ENCODE data around the gene CDC42BPA. TPM values are rescaled to one million over a fixed set of nuclear protein-coding genes. Genes with fewer than 3 reads are reported as not detected.
"Not testable (repeated sequence)": the region's sequence is repeated elsewhere in the genome, so short reads cannot be mapped to it uniquely, and the experiment has no call there.

Gene CDC42BPA
- total RNA-seq, 2 experiments from 2014 or later, result 3.6 to 3.8 TPM

- CTCF ChIA-PET, result interaction anchor here (0.7 kb wide), 1 partner anchor 268 kb away, joined by 3 read pairs; no protein-coding TSS in a partner anchor
- POLR2A ChIA-PET; DNase-seq; H3K4me3 Mint-ChIP-seq; H3K4me1 Mint-ChIP-seq; H3K36me3 Mint-ChIP-seq (ENCODE audit: low read depth); H3K27ac Mint-ChIP-seq; H3K27me3 Mint-ChIP-seq; H3K9me3 Mint-ChIP-seq: not testable (repeated sequence)
These were observed 33.9 kb upstream of the CDC42BPA start for GRCh38 chr1:227352164-227352563.

GRCh38 chr1:227351443-227351842 is 33.2 kb upstream of the CDC42BPA start:
- H3K27ac Mint-ChIP-seq, result no peak overlapping the region

GRCh38 chr1:227349967-227350366 is 31.7 kb upstream of the CDC42BPA start:
- no peaks in the 10 kb centered on the region for H3K4me1 Mint-ChIP-seq
- CTCF ChIA-PET, result interaction anchor here (0.6 kb wide), 2 partner anchors 830 to 1142 kb away, joined by 3 read pairs; no protein-coding TSS in a partner anchor
- H3K4me3 Mint-ChIP-seq, result no peak overlapping the region
- POLR2A ChIA-PET, result no interaction called here
- no peaks in the 10 kb centered on the region for H3K36me3 Mint-ChIP-seq (ENCODE audit: low read depth)
- peaks cover 4% of the 10 kb centered on the region for H3K27me3 Mint-ChIP-seq
- H3K9me3 Mint-ChIP-seq, result no peaks in the 10 kb centered on the region
- DNase-seq, result no peak
- no peak overlapping the region for H3K27ac Mint-ChIP-seq

More at GRCh38 chr1:227351443-227351842, 33.2 kb upstream of the CDC42BPA start:
- H3K4me3 Mint-ChIP-seq, result no peak overlapping the region
- ChIA-PET POLR2A (no interaction called here), CTCF (interaction anchor here (0.8 kb wide), 1 partner anchor 27 kb away, joined by 3 read pairs; no protein-coding TSS in a partner anchor)
- H3K4me1 Mint-ChIP-seq, result no peaks in the 10 kb centered on the region
- H3K27me3 Mint-ChIP-seq, result peaks cover 3% of the 10 kb centered on the region
- no peaks in the 10 kb centered on the region for H3K9me3 Mint-ChIP-seq
- no peaks in the 10 kb centered on the region for H3K36me3 Mint-ChIP-seq (ENCODE audit: low read depth)
- DNase-seq, result no peak

- Mint-ChIP-seq H3K4me3 (no peak overlapping the region), H3K4me1 (no peaks in the 10 kb centered on the region), H3K27ac (no peak overlapping the region), H3K9me3 (no peaks in the 10 kb centered on the region), H3K36me3 (ENCODE audit: low read depth) (no peaks in the 10 kb centered on the region), H3K27me3 (peaks cover 5% of the 10 kb centered on the region)
- CTCF ChIA-PET, result interaction anchor here (1.3 kb wide), 1 partner anchor 10 kb away, joined by 6 read pairs; no protein-coding TSS in a partner anchor
- DNase-seq, result no peak
- POLR2A ChIA-PET, result no interaction called here
These were observed 25.6 kb upstream of the CDC42BPA start for GRCh38 chr1:227343727-227344551.

GRCh38 chr1:227343206-227343605 is 24.9 kb upstream of the CDC42BPA start:
- no peak overlapping the region for H3K4me3 Mint-ChIP-seq
- H3K36me3 Mint-ChIP-seq (ENCODE audit: low read depth), result no peaks in the 10 kb centered on the region
- peaks cover 5% of the 10 kb centered on the region for H3K27me3 Mint-ChIP-seq
- no peak overlapping the region for H3K27ac Mint-ChIP-seq
- POLR2A ChIA-PET, result no interaction called here
- CTCF ChIA-PET, result interaction anchor here (1.3 kb wide), 1 partner anchor 9 kb away, joined by 6 read pairs; no protein-coding TSS in a partner anchor
- no peaks in the 10 kb centered on the region for H3K9me3 Mint-ChIP-seq
- no peak for DNase-seq
- H3K4me1 Mint-ChIP-seq, result no peaks in the 10 kb centered on the region

- Mint-ChIP-seq H3K36me3 (ENCODE audit: low read depth) (no peaks in the 10 kb centered on the region), H3K27ac (no peak overlapping the region), H3K27me3 (peaks cover 5% of the 10 kb centered on the region), H3K4me3 (no peak overlapping the region), H3K9me3 (no peaks in the 10 kb centered on the region), H3K4me1 (no peaks in the 10 kb centered on the region)
- CTCF ChIA-PET, result no interaction called here
- POLR2A ChIA-PET, result no interaction called here
- DNase-seq, result no peak
These were observed 24.0 kb upstream of the CDC42BPA start for GRCh38 chr1:227342075-227342829.

- H3K27me3 Mint-ChIP-seq; H3K4me1 Mint-ChIP-seq; H3K36me3 Mint-ChIP-seq (ENCODE audit: low read depth); H3K27ac Mint-ChIP-seq; CTCF ChIA-PET; H3K4me3 Mint-ChIP-seq; POLR2A ChIA-PET; DNase-seq; H3K9me3 Mint-ChIP-seq: not testable (repeated sequence)
These were observed 17.8 kb upstream of the CDC42BPA start for GRCh38 chr1:227336136-227336535.

GRCh38 chr1:227335242-227336020 is 17.1 kb upstream of the CDC42BPA start:
- CTCF ChIA-PET, result interaction anchor here (1.8 kb wide), 1 partner anchor 8 kb away, joined by 6 read pairs; no protein-coding TSS in a partner anchor
- H3K4me3 Mint-ChIP-seq, result no peak overlapping the region
- POLR2A ChIA-PET, result no interaction called here
- no peaks in the 10 kb centered on the region for H3K36me3 Mint-ChIP-seq (ENCODE audit: low read depth)
- peaks cover 3% of the 10 kb centered on the region for H3K27me3 Mint-ChIP-seq
- no peaks in the 10 kb centered on the region for H3K4me1 Mint-ChIP-seq
- no peak overlapping the region for H3K27ac Mint-ChIP-seq
- no peak for DNase-seq
- H3K9me3 Mint-ChIP-seq, result peaks cover 9% of the 10 kb centered on the region

GRCh38 chr1:227333423-227333822 is 15.1 kb upstream of the CDC42BPA start:
- H3K36me3 Mint-ChIP-seq (ENCODE audit: low read depth), result no peaks in the 10 kb centered on the region
- ChIA-PET POLR2A (no interaction called here), CTCF (interaction anchor here (1.8 kb wide), 1 partner anchor 10 kb away, joined by 6 read pairs; no protein-coding TSS in a partner anchor)
- H3K4me3 Mint-ChIP-seq, result no peak overlapping the region
- no peaks in the 10 kb centered on the region for H3K27me3 Mint-ChIP-seq
- no peaks in the 10 kb centered on the region for H3K4me1 Mint-ChIP-seq
- peaks cover 9% of the 10 kb centered on the region for H3K9me3 Mint-ChIP-seq
- no peak overlapping the region for H3K27ac Mint-ChIP-seq
- DNase-seq, result no peak

GRCh38 chr1:227330279-227331076 is 12.2 kb upstream of the CDC42BPA start:
- H3K27me3 Mint-ChIP-seq, result no peaks in the 10 kb centered on the region
- H3K4me1 Mint-ChIP-seq, result no peaks in the 10 kb centered on the region
- no peak overlapping the region for H3K27ac Mint-ChIP-seq
- ChIA-PET CTCF (no interaction called here), POLR2A (no interaction called here)
- DNase-seq, result no peak
- no peaks in the 10 kb centered on the region for H3K36me3 Mint-ChIP-seq (ENCODE audit: low read depth)
- H3K4me3 Mint-ChIP-seq, result no peak overlapping the region
- H3K9me3 Mint-ChIP-seq, result peaks cover 9% of the 10 kb centered on the region

GRCh38 chr1:227328405-227329019 is 10.2 kb upstream of the CDC42BPA start:
- peaks cover under 1% of the 10 kb centered on the region for H3K27me3 Mint-ChIP-seq
- ChIA-PET CTCF (no interaction called here), POLR2A (no interaction called here)
- H3K9me3 Mint-ChIP-seq, result peaks cover 5% of the 10 kb centered on the region
- DNase-seq, result no peak
- no peak overlapping the region for H3K27ac Mint-ChIP-seq
- no peaks in the 10 kb centered on the region for H3K4me1 Mint-ChIP-seq
- no peaks in the 10 kb centered on the region for H3K36me3 Mint-ChIP-seq (ENCODE audit: low read depth)
- no peak overlapping the region for H3K4me3 Mint-ChIP-seq

GRCh38 chr1:227325156-227325555 is 6.9 kb upstream of the CDC42BPA start:
- Mint-ChIP-seq H3K36me3 (ENCODE audit: low read depth) (no peaks in the 10 kb centered on the region), H3K4me1 (peaks cover 10% of the 10 kb centered on the region), H3K9me3 (no peaks in the 10 kb centered on the region), H3K4me3 (no peak overlapping the region), H3K27me3 (peaks cover 18% of the 10 kb centered on the region), H3K27ac (no peak overlapping the region)
- CTCF ChIA-PET, result interaction anchor here (0.9 kb wide), 1 partner anchor 26 kb away, joined by 3 read pairs; no protein-coding TSS in a partner anchor
- no peak for DNase-seq
- POLR2A ChIA-PET, result no interaction called here
